Measurements from ENCODE around the gene BRIP1.
"Not testable (repeated sequence)": the region's sequence is repeated elsewhere in the genome, so short reads cannot be mapped to it uniquely, and the experiment has no call there.

BRIP1 gene

DNA sequence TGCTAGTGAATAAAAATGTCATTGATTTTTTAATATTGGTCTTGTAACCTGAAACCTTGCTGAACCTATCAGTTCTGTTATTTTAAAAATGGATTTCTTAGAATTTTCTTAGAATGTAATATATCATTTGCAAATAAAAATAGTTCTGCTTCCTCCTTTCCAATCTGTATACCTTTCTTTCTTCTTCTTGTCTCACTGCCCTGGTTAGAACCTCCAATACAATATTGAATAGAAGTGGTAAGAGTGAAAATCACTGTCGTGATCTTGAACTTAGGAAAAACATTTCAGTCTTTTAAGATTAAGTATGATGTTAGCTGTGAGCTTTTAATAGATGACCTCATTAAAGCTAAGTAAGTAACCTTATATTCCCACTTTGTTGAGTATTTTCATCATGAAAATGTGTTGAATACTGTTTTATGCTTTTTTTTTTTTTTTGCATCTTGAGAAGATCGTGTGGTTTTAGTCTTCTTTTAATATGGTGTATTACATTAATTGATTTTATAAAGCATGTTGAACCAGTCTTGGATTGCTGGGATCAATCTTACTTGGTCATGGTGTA lies 167.5 kb downstream of the BRIP1 start:
- no peak for DNase-seq (ENCODE audit: low spot score)

DNA sequence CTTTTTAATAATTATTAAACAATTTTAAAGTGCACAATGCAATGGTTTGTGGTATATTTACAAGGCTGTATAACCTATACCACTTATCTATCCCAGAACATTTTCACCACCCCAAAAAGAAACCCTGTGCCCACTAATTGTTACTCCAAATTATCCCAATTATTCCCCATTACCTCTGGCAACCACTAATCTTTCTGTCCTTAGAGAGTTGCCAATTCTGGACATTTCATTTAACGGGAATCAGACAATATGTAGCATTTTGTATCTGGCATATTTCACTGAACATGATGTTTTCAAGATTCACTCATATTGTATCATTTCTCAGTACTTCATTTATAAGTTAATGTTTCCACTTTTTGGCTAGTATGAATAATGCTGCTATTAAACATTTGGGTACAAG lies 169.2 kb downstream of the BRIP1 start:
- no peak for DNase-seq (ENCODE audit: low spot score)

DNA sequence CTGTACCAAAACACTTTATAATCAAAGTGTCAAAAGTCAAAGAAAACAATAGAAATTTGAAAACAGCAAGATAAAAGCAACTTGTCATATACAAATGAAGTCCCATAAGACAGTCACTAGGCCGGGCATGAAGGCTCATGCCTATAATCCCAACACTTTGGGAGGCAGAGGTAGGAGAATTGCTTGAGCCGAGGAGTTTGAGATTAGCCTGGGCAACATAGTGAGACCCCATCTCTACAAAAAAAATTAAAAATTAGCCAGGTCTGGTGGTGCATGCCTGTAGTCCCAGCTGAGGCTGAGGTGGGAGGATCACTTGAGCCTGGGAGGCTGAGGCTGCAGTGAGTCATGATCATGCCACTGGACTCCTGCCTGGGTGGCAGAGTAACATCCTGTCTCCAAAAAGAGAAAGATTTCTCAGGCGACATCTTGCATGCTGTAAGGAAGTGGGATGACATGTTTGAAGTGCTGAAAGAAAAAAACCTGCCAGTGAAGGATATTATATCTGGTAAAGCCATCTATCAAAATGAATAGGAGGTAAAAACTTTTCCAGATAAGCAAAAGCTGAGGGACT lies 173.6 kb downstream of the BRIP1 start:
- no peak for DNase-seq (ENCODE audit: low spot score)

DNA sequence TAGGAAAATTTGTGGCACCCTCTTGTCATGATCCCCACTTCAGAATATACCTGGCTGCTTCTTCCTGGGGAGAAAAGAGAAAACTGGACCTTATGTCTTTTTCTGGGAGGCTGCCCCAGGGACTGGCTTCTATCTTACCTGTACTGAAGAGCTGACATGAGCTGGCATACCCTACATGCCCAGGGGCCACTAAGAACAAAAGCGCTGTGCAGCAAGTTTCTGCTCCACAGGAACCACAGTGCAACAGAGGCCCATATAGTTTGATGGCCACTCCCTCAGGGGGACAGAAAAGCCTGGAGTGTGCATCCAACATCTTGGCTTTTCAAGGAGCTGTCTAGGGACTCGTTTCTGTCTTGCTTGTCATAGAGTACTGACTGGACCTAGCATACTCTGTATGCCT lies 175.6 kb downstream of the BRIP1 start:
- no peak for DNase-seq (ENCODE audit: low spot score)

DNA sequence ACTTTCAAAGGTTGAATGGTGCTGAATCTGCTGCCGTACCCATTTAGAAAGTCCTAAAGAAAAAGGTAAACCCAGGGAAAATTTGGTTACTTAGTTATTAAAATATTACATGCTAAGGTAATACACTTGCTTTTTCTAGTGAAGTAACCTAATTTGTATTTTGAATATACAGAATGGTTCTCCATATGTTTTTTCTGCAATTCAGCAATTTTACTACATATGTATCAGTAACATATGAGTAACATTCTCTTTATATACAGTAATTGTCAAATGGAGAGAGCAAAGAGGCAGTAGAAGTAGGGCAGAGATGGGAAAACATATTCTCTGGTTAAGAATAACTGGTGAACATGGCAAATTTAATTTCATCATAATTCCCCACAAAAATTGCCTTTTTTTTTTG lies 177.2 kb downstream of the BRIP1 start:
- no peak for DNase-seq (ENCODE audit: low spot score)

DNA sequence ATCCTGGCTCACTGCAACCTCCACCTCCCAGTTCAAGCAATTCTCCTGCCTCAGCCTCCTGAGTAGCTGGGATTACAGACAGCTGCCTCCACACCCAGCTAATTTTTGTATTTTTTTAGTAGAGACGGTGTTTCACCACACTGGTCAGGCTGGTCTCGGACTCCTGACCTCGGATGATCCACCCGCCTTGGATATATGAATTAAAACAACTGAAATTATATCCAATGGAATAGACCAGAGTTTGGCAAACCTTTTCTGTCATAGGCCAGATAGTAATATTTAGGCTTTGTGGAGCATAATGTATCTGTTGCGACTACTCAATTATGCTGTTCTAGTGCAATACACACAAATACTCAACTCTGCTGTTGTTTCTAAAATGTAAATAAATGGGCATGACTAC lies 178.5 kb downstream of the BRIP1 start:
- DNase-seq (ENCODE audit: low spot score), result no peak

DNA sequence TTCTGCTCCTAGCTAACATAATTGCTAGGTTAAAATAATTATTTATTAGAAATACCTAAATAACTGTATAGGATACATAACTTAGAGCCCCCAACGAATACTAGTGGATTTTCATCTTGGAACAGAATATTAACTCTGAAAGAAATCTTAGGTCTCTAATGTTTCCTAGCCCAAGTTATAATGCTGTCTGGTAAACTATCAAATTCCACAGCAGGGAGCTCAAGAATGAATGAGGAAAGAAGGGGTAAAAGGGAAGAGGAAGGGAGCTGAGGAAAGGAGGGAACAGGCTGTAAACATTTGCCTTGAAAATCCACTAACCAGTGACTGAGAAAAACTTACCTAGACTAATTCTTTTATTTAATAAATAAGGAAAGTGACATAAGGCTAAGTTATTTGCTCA lies 179.2 kb downstream of the BRIP1 start:
- DNase-seq (ENCODE audit: low spot score), result no peak

DNA sequence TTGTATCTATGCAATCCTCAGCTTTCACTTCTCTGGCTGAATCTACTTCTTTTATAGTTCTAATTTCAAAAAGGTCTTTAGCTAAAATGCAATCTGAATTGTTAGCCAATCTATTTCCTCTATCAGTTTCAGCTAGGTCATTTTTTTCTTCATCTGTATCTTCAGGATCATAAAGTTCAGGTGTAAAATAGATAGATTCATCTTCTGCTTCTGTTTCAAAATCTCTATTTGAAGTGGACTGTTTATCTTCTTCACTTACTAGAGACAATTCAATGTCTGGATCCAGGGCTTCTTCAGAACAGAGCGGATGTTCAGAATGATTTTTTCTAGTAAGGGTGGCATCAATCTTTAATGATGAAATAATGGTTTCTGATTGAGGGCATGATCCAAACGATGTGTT lies 179.9 kb downstream of the BRIP1 start:
- DNase-seq (ENCODE audit: low spot score), result no peak

DNA sequence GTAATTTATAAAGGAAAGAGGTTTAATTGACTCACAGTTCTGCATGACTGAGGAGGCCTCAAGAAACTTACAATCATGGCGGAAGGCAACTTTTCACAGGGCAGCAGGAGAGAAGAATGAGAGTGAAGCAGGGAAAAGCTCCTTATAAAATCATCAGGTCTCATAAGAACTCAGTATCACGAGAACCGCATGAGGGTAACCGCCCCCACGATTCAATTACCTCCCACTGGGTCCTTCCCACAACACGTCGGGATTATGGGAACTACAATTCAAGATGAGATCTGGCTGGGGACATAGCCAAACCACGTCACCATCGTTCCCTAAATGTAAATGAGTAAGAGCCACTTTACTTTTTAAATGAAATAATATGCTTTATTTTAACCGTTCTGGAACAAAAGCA lies 182.4 kb downstream of the BRIP1 start:
- DNase-seq (ENCODE audit: low spot score), result no peak

DNA sequence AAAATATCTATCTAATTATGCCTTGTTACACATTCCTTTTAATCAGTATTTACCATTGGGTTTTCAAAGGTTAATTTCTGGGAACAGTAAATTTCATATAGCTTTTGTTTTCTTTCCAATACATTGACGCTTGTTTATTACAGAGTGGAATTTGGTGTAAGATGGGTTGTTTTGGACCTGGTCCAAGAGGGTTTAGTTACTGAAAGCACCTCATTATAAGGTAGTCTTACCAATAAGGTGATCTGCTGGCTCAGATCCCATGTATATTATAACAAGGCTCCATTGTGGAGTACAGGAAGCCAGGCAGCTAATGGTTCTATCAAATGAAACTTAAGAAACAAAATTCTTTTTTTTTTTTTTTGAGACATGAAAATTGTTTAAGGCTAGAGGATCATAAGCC lies 185.0 kb downstream of the BRIP1 start:
- DNase-seq (ENCODE audit: low spot score), result no peak

DNA sequence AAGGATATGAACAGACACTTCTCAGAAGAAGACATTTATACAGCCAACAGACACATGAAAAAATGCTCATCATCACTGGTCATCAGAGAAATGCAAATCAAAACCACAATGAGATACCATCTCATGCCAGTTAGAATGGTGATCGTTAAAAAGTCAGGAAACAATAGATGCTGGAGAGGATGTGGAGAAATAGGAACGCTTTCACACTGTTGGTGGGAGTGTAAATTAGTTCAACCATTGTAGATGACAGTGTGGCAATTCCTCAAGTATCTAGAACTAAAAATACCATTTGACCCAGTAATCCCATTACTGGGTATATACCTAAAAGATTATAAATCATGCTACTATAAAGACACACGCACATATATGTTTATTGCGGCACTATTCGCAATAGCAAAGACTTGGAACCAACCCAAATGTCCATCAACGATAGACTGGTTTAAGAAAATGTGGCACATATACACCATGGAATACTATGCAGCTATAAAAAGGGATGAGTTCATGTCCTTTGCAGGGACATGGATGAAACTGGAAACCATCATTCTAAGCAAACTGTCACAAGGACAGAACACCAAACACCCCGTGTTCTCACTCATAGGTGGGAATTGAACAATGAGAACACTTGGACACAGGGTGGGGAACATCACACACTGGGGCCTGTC lies 186.0 kb downstream of the BRIP1 start:
- not testable (repeated sequence) for DNase-seq (ENCODE audit: low spot score)

DNA sequence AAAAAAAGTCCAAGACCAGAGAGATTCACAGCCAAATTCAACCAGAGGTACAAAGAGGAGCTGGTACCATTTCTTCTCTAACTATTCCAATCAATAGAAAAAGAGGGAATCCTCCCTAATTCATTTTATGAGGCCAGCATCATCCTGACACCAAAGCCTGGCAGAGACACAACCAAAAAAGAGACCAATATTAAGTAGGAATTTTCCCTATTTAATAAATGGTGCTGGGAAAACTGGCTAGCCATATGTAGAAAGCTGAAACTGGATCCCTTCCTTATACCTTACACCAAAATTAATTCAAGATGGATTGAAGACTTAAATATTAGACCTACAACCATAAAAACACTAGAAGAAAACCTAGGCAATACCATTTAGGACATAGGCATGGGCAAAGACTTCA lies 186.8 kb downstream of the BRIP1 start:
- not testable (repeated sequence) for DNase-seq (ENCODE audit: low spot score)

DNA sequence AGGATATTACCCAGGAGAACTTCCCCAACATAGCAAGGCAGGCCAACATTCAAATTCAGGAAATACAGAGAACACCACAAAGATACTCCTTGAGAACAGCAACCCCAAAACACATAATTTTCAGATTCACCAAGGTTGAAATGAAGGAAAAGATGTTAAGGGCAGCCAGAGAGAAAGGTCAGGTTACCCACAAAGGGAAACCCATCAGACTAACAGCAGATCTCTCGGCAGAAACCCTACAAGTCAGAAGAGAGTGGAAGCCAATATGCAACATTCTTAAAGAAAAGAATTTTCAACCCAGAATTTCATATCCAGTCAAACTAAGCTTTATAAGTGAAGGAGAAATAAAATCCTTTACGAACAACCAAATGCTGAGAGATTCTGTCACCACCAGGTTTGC lies 188.7 kb downstream of the BRIP1 start:
- not testable (repeated sequence) for DNase-seq (ENCODE audit: low spot score)

DNA sequence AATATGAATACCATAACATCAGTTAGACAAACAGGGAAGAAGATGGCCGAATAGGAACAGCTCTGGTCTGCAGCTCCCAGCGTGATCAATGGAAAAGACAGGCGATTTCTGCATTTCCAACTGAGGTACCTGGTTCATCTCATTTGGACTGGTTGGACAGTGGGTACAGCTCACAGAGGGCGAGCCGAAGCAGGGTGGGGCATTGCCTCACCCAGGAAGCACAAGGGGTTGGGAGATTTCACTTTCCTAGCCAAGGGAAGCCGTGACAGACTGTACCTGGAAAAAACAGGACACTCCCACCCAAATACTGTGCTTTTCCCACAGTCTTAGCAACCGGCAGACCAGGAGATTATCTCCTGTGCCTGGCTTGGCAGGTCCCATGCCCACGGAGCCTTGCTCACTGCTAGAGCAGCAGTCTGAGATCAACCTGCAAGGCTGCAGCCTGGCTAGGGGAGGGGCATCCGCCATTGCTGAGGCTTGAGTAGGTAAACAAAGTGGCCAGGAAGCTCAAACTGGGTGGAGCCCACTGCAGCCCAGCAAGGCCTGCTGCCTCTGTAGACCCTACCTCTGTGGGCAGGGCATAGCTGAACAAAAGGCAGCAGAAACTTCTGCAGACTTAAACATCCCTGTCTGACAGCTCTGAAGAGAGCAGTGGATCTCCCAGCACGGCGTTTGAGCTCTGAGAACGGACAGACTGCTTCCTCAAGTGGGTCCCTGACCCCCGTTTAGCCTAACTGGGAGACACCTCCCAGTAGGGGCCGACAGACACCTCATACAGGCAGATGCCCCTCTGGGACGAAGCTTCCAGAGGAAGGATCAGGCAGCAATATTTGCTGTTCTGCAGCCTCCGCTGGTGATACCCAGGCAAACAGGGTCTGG lies 190.1 kb downstream of the BRIP1 start:
- DNase-seq (ENCODE audit: low spot score), result not testable (repeated sequence)

DNA sequence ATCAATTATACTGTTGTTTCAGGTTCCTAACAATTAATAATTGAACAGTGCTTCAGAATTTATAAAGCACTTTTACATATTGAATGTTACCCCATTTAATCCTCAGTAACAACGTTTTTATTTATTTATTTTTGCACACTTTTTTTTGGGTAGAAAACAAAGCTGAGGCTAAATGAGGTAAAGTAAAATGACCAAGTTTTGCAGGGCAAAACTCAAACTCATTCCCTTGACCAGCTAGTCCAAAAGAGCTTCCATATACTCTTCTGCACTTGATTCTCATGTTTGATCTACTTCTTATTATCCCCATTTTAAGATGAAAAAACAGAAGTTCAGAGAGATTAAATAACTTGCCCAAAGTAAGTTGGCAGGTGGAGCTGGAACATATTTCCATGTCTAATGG lies 191.2 kb downstream of the BRIP1 start:
- no peak for DNase-seq (ENCODE audit: low spot score)

DNA sequence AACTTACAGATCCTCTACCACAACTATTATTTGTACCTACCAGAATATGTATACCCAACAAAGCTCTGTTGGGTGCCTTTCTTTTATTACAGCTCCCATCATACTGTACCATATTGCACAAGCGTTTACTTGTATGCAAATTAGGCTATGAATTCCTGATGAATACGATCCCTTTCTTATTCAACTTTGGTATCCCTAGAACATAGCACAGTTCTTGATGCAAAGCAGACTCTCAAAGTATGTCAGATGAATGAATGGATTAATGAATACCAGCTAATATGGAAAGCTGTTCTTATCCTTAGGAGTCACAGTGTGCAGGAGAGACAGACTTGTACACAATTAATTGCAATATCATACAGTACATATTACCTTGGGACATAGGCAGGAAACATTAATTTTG lies 192.6 kb downstream of the BRIP1 start:
- no peak for DNase-seq (ENCODE audit: low spot score)

DNA sequence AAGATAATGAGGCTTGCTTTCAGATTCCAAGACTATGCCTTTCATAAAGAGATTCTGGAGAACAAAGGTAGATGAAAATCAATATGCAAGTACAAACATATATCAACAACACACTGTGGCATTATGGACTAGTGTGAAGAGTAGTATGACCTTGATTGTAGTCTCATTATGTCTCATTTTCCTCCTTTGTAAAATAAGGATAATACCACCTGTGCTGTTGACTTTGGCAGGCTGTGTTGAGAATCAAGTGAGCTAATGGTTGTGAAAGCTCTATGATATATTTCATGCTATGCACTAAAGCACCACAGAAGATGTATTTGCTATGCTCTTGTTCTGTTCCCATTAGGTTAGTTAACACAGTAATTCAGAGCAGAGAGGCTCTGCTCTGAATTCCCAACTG lies 193.8 kb downstream of the BRIP1 start:
- no peak for DNase-seq (ENCODE audit: low spot score)

DNA sequence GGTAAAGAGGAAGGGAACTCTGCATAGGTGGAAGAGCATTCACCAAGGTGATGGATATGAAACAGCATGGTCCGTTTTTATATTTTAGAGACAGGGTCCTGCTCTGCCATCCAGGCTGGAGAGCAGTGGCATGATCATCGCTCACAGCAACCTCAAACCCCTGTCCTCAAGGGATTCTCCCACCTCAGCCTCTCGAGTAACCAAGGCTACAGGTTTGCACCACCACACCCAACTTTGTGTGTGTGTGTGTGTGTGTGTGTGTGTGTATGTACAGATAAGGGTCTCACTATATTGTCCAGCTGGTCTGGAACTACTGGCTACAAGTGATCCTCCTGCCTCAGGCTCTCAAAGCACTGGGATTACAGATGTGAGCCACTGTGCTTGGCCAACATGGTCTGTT lies 194.8 kb downstream of the BRIP1 start:
- no peak for DNase-seq (ENCODE audit: low spot score)

DNA sequence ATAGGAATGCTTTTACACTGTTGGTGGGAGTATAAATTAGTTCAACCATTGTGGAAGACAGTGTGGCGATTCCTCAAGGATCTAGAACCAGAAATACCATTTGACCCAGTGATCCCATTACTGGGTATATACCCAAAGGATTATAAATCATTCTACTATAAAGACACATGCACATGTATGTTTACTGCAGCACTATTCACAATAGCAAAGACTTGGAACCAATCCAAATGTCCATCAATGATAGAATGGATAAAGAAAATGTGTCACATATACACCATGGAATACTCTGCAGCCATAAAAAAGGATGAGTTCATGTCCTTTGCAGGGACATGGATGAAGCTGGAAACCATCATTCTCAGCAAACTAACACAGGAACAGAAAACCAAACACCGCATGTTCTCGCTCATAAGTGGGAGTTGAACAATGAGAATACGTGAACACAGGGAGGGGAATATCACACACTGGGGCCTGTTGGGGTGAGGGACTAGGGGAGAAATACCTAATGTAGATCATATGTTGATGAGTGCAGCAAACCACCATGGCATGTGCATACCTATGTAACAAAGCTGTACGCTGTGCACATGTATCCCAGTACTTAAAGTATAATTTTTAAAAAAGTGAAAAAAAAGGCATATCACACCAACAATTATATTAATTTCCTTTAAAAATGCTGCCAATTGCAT lies 196.8 kb downstream of the BRIP1 start:
- not testable (repeated sequence) for DNase-seq (ENCODE audit: low spot score)

DNA sequence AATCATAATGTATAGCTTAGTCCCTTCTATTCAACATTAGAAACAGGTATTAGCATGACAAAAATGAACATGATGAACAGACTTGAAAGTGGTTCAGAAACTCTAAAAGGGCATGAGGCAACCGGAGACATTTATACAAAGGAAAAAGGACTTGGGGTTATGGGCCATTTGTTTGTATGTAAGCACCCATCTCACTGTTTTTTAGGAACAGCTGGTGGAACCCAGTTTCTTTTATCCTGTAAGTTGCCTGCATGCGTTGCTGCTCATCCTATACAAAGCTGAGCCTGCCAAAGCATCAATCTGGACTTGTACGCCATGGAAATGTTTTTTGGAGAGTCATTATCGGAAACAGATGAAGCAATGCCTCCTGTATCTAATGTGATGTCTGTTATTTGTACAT lies 200.0 kb downstream of the BRIP1 start:
- DNase-seq (ENCODE audit: low spot score), result no peak

DNA sequence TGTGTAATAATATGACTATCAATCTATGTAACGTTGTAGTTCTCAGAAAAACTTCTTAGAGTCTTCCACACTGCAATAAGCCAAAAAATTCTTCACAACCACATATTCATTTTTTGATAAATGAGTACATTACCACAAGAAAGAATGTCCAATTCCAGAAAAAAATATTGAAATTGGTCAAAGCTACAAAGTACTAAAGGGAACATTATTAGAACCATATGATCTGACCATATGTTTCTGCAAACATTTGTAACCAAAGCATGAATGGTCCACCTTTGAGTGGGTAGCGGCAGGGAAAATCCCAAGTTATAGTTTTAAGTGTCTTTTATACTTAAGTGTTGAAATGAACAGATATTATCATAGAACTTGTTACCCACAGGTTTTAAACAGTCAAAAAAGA lies 200.6 kb downstream of the BRIP1 start:
- DNase-seq (ENCODE audit: low spot score), result no peak

DNA sequence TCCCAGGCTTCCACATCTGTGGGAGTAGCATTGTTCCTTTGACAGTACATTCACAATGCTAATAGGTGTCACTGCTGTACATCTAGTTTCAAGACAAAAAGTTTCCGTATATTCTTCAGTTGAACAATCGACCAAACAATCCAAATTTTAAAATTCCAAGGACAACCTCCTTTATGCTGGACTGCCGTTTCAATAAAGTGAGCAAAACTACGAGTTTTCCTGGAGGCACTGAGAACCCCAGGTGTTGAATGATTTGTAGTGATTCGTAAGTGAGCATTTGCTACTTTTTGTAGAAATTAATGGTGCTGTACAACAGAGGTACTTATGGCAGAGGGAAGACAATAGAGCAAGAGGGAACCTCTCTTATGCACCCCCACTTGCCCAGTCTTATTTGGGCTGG lies 201.1 kb downstream of the BRIP1 start:
- DNase-seq (ENCODE audit: low spot score), result no peak

All from COLO829 (cell line).